ENCODE data around the gene ZC2HC1C. TPM values are rescaled to one million over a fixed set of nuclear protein-coding genes. Genes with fewer than 3 reads are reported as not detected.

The ZC2HC1C gene
- total and polyA plus RNA-seq, 2 of the 13 experiments (the other 11 are each of a cell fraction or from before 2014, with no cell fraction given): 3.3 to 3.5 TPM

GRCh38 chr14:75063491-75064204 is 5.8 kb upstream of the ZC2HC1C start, which contains the start of gene ACYP1 (continued):
- peak; percentile 98 for TF ChIP-seq NFYB (CRISPR knock-in tag; IDR thresholded peaks at IDR 0.05)
- no peak for TF ChIP-seq ZNF792 (CRISPR knock-in tag; IDR thresholded peaks at IDR 0.05)
- no peak for TF ChIP-seq TIGD3 (CRISPR knock-in tag; IDR thresholded peaks at IDR 0.05; ENCODE audit: borderline replicate concordance)
- no peak for TF ChIP-seq ZBTB43 (CRISPR knock-in tag; conservative IDR thresholded peaks at IDR 0.05)
- TF ChIP-seq ZNF292 (CRISPR knock-in tag; IDR thresholded peaks at IDR 0.05; ENCODE audit: borderline replicate concordance, low read depth): no peak
- TF ChIP-seq FOXJ3 (CRISPR knock-in tag; IDR thresholded peaks at IDR 0.05; ENCODE audit: borderline replicate concordance): no peak
- TF ChIP-seq NPAS2 (CRISPR knock-in tag; IDR thresholded peaks at IDR 0.05; ENCODE audit: borderline replicate concordance): no peak
- no peak; the same call in 1 of the 2 replicates for TF ChIP-seq IRF2 (CRISPR knock-in tag; IDR thresholded peaks at IDR 0.05)
- no peak for TF ChIP-seq ZNF720 (CRISPR knock-in tag; IDR thresholded peaks at IDR 0.05)
- no peak for TF ChIP-seq CEBPZ (IDR thresholded peaks at IDR 0.05; ENCODE audit: low read length)
- TF ChIP-seq THRA (CRISPR knock-in tag; IDR thresholded peaks at IDR 0.05; ENCODE audit: borderline replicate concordance): no peak; the same call in 1 of the 2 replicates
- peak; percentile 33; the same call in 1 of the 2 replicates for TF ChIP-seq MYC (CRISPR knock-in tag; IDR thresholded peaks at IDR 0.05; ENCODE audit: borderline replicate concordance)
- no peak for TF ChIP-seq RNF219 (CRISPR knock-in tag; IDR thresholded peaks at IDR 0.05)
- TF ChIP-seq ATAD3A (CRISPR knock-in tag; IDR thresholded peaks at IDR 0.05): no peak
- no peak for TF ChIP-seq HMG20A (CRISPR knock-in tag; IDR thresholded peaks at IDR 0.05; ENCODE audit: borderline replicate concordance)
- TF ChIP-seq ASH2L (IDR thresholded peaks at IDR 0.05; ENCODE audit: insufficient read length, low read depth, low read length): peak; percentile 75
- TF ChIP-seq PITX1 (CRISPR knock-in tag; IDR thresholded peaks at IDR 0.05): no peak
